Stimulated activated CD8-positive, alpha-beta memory T cell treated with anti-CD3 and anti-CD28 coated beads, Interleukin-4, amount 100 ng/mL, for 24 hours (primary cell): ENCODE data around the gene PPP5C.
"Not testable (repeated sequence)": the region's sequence is repeated elsewhere in the genome, so short reads cannot be mapped to it uniquely, and the experiment has no call there.

Experiments
- DNase-seq: peaks from one replicate; pipeline ENCODE4 v3.0.0-alpha.2; 2020; ENCODE audit warnings: low read depth

Gene PPP5C

DNA sequence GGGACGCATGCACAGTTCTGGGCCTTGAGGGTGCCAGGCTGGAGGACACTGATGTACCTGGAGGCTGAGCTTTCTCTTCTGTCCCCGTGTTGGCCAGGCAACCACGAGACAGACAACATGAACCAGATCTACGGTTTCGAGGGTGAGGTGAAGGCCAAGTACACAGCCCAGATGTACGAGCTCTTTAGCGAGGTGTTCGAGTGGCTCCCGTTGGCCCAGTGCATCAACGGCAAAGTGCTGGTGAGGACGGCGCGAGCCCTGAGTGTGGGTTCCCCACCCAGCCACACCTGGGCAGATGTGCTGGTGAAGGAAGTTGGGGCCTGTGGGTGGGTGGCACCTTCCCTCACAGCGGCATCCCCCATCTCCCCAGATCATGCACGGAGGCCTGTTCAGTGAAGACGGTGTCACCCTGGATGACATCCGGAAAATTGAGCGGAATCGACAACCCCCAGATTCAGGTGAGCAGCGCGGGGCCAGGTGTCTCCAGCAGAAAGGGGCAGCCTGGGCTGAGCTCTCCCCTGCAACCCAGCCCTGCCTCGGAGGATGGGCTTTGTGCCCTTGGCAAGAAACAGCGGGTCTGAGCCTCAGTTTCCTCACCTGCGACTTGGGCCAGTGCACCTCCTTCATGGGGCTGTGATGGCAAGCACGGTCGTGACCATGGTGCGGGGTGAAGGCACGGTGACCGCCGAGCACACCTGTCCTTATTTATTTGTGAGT is 40.3 kb downstream of the PPP5C start:
- no peak for DNase-seq

DNA sequence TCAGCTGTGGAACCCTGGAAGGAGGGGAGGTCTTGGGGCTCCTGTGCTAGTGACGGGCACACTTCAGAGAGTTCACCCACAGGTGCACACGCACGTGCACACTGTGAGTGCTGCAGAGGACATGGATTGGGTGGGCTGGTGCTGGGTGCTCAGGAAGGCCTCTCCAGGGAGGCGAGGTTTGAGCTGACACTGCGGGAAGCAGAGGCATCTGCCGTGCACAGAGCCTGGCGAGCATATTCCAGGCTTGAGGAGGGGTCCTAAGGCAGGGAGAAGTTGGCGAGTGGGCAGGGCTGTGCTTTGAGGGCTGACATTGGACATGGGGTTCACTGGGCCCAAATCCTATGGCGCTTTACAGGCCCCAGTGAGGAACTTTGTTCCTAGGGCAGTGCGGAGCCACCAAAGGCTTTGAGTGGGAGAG is 40.8 kb downstream of the PPP5C start:
- no peak for DNase-seq

DNA sequence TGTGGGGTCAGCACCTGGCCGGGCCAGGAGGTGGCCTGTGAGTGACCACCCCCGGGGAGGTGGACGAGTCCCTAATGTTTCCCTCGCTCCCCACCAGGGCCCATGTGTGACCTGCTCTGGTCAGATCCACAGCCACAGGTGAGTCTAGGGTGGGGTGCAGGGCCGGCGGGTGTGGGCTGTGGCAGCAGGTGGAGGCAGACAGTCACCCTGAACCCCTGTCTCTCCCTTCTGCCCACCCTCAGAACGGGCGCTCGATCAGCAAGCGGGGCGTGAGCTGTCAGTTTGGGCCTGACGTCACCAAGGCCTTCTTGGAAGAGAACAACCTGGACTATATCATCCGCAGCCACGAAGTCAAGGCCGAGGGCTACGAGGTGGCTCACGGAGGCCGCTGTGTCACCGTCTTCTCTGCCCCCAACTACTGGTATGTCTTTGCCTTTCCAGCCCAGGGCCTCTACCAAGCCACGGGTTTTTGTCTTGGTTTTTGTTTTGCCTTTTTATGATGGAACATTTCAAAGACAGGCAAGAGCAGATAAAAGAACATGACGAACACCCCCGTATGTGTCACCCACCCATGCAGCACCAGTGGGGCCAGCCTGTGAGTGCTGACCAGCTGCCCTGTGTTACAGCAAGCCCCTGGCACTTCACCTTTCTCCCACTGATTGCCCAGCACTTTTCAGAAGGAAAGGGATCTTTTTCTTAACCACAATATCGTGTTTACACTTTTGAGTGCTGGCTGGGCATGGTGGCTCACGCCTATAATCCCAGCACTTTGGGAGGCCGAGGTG is 41.6 kb downstream of the PPP5C start:
- DNase-seq = no peak

DNA sequence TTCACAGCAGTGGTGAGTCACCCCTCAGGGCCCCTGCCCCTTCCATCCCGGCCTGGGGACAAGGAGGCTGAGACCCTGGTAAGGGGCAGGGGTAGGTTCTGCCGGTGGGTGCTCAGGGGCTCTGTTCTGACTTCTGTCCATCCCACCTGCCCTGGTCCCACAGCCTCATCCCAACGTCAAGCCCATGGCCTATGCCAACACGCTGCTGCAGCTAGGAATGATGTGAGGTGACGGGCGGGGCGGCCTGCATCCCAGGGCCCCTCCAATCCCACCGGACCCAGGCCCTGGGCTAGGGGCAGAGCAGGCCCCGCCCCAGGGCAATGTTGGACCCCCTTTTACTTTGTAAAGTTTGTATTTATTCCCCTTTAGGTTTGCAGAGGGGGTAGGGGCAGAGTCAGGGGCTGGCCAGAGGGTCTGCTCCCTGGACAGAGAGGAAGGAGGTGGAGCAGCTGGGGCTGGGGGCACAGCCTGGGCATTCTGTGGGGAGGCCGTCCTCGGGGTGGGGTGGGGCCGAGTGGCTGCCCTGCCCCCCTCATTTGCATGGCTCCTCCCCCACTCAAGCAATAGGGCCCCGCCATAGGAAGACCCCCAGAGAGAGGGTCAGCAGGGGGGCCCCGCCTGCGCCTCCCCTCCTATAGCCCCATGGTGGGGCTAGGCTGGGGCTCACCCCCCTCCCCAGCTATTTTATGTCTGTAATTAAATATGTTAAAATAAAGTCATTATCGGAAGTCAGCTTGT is 43.4 kb downstream of the PPP5C start:
- DNase-seq = no peak

DNA sequence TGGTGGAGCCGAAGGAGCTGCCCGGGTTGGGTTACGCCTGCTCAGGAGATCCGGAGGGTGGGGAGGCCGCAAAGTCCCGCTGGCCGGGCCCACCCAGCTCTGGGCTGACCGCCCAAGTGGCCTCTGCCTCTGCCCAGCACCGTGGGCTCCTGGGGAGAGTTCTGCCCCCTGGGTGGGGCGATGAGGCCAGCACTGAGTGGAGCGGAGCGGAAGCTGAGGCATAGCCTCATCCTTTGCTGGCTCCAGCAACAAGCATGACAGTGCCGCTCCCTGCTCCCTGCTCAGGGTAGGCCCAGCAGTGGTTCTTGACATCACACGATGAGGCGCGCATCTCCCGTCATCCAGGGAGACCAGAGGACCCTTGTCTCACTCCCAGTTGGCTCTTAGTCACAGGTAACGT is 44.0 kb downstream of the PPP5C start:
- no peak for DNase-seq

DNA sequence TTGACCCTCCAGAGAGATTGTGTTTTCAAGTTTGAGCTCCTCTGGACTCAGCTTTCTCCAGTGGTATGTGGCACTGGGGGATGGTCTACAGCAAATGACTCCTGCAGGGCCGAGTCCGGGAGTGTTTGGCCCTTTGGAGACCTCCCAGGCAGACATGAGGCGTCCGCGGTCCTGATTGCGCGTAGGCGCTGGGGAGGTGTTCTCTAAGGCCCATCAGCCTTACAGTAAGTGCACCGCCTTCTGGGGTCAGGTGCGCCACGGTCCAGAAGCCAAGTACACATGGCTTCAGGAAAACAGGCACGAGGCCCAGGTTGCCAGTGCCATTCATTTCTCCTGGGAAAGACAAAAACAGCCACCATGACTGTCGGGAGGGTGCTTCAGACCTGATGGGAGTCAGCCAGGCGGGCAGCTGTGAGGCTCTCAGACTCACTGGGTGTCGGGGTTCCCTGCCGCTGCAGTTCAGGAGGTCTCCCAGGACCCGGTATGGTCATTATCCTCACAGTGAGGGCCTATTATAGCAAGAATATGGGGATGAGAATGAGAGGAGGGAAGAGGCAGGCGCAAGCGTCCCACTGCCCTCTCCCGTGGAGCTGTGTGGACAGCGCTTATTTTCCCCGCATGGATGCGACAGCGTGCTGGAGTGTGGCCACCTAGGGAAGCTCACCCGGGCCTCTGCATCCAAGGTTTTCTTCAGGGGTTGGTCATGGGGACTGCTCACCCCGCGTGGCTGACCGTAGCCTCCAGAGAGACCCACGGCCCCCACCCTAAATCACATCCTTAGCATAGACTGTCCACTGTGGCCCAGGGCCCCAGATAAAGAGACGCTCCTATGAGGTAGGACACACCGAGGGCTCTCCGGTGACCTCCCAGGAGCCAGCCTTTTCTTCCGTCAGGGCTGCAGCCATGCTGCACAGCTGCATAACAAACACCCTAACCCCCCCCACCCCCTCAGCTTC is 44.7 kb downstream of the PPP5C start:
- no peak for DNase-seq

DNA sequence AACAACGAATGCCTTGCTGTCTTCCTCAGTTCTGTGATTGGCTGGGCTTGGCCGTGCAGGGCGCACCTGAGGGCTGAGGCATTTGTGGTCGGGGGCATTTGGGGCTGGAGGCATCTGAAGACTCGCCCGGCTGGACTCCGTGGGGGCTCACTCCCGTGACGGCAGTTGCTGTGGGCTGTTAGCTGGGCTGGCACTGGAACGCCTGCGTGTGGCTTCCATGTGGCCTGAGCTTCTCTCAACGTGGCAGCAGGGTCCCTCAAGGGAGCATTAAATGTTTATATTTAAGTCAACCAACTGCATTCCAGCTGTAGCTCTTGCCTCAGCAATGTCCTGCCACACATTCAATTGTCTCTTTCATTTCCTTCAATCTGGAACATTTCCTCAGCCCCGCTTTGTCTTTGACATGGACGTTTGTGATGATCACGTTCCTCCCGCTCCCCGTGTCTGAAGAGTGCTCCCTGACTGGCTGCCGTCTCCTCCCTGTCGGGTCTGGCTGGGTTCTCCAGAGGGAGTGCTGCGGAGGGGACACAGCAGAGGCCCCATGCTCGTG is 45.4 kb downstream of the PPP5C start:
- no peak for DNase-seq

DNA sequence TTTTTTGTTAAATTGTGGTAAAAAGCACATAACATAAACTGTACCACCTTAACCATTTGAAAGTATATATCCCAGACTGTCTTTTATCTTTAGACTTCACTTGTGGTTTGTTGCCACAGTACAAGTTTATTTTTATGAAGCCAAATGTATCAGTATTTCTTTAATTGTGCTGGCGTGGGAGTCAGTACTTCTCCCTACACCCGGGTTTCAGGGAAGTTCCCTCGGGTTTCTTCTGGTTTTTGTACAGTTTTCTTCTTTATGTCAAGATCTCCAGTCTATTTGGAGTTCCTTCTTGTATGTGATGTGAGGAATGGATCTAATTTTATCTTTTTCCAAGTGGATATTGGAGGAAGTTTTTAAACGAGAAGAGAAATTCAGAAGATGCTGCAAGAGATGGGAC is 46.0 kb downstream of the PPP5C start:
- DNase-seq = no peak

DNA sequence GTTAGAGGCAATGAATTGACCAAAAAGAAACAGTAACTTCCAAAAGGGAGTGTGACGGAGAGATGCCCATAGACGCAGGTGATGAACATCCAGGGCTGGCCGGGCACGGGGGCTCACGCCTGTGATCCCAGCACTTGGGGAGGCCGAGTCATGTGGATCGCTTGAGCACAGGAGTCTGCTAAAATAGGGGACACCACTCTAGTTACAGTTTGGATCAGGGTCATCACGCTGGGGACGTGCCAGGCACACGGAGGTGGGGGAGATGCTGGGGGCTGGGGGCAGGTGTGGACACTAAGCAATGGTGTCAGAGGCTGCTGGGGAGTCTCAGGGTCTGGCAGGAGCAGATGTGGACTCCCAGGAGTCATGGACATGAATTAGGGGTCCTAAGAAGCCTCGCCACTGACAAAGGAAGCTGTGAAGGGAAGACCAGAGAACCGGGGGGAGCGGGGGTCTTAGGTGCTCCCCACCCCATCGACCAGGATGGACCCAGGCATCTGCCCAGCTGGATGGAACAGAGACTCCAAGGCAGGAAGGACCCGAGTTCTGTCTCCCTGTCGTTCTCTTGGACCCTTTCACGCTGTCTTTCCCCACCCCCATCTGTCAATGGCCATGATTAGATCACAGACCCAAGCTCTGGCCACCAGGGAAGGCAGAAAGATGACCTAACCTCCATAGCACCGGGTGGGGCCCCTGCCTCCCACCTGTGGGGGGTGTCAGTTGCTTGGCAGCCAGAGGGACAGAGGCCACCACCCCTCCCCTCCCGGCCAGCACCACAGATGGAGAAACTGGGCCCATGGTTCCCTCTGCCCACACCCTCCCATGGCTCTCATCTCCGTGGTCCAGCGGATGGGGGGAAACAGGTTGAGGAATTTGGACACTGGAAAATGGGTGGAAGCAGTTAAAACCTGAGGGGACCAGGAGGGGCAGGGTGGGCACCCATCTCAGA is 46.8 kb downstream of the PPP5C start:
- DNase-seq = no peak

DNA sequence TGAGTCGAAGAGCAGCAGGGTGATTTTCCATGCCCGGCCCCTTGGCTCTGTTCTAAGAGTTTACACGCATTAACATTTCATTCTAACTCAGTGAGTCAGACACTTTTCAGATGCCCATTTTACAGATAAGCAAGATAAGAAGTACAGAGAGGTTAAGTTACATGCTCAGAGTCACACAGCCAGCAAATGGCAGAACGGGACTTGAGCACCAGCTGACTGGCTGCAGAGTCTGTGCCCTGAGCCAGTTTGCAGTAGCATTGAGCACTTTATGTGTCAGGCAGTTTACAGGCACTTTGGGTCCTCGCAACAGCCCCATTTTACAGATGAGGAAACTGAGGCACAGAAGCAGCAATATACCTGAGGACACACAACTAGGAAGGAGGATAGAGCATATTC is 47.5 kb downstream of the PPP5C start:
- no peak for DNase-seq

DNA sequence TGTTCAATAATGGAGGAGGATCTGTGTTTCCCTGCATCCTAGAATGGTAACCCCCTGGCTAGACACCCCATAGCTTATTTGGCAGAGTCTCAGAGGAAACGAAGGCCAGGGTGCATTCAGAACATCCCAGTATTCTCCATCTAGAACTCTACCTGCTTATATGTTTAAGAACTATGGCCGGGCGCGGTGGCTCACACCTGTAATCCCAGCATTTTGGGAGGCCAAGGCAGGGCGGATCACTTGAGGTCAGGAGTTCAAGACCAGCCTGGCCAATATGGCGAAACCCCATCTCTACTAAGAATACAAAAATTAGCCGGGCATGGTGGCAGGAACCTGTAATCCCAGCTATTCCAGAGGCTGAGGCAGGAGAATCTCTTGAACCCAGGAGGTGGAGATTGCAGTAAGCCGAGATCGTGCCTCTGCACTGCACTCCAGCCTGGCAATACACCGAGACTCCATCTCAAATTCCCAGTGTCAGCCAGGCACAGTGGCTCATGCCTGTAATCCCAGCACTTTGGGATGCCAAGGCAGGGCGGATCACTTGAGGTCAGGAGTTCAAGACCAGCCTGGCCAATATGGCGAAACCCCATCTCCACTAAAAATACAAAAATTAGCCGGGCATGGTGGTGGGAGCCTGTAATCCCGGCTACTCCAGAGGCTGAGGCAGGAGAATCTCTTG is 51.1 kb downstream of the PPP5C start:
- not testable (repeated sequence) for DNase-seq

DNA sequence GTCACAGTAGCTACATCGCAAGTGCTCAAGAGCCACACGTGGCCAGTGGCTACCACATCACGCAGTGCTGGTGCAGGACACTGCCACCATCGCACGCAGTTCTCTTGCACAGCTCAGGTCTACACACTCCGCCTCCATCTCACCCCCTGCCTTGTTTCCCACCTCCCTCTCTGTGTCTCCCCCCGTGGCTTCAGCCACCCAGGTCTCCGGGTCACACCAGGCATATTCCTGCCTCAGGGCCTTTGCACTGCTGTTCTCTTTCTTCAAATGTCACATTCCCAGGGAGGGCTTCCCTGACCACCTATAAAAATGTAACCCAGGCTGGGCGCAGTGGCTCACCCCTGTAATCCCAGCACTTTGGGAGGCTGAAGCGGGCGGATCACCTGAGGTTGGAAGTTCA is 55.8 kb downstream of the PPP5C start:
- DNase-seq = no peak

DNA sequence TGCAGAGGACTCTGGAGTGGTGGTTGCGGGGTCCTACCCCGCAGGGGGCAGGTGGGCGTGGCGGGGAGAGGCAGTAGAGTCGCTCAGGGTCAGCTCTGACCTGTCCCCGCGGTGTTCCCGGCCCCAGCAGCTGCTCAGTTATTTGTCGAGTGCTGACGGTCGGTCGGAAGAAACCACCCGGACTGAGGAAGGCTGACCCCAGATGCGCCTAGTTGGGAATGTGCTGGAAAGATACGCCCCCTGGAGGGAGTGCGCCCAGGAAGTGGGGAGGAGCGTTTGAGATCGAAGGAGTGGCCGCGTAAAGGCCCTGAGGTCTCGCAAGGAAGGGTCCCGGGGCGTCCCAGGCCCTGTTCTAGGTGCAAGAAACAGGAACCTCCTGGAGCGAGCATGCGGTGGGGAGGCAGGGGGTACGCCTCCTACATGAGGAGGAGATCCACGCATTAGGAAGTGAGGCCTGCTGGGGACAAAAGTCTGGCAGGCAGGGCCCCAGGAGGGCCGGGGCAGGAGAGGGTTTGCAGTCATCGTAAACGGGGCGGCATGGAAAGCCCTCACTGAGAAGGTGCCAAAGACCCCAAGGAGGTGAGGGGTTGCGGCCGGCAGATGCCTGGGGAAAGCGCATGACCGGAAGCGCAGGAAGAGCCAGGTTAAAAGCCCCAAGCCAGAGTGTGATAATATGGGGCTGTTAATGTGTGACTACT is 57.3 kb downstream of the PPP5C start:
- DNase-seq = no peak

DNA sequence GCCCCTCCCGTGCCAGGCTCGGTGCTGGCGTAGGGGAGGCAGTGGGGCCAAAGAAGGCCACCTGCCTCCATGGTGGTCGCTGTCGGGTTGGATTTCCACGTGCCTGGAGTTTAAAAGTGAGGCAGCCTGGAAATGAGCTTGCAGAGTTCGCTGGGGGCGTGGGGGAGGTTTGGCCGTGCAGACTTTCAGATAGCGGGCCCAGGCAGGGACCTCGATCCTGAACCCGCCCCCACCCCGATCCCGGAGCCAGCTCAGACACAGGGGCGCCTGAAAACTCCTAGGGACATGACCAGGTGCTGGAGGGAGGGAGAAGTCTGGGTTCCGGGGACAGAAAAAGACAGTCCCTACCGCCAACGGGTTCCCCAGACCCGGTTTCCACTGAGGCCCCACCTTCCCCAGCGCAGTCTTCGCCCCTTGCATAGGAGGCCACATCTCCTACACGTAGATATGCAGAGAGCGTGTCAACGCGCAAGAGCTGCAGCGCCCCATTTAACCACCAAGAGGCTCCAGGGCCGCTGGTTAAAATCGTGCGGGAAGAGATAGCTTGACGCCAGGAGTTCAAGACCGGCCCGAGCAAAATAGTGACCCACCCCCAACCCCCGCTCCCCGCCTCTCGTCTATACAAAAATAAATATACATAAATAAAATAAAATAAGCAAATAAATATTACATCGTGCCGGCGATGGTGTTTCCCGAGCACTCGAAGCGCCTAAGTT is 58.0 kb downstream of the PPP5C start:
- DNase-seq = no peak

DNA sequence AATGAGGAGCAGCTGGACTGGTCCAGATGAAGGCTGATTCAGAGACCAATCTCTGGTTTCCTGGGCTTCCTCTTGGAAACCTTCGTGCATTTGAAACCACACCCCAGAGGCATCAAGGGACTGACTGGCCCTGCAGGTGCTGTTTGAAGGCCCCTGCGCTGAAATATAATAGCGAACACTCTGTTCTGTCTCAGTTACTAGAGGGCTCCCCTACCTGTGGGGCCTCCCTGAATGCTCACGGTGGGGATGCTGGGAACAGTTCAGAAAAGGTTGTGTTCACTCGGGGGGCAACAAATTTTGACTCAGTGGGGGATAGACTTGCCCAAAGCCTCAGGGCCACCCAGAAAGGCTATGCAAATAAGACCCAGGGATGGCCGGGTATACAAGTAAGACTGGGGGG is 60.1 kb downstream of the PPP5C start:
- no peak for DNase-seq

DNA sequence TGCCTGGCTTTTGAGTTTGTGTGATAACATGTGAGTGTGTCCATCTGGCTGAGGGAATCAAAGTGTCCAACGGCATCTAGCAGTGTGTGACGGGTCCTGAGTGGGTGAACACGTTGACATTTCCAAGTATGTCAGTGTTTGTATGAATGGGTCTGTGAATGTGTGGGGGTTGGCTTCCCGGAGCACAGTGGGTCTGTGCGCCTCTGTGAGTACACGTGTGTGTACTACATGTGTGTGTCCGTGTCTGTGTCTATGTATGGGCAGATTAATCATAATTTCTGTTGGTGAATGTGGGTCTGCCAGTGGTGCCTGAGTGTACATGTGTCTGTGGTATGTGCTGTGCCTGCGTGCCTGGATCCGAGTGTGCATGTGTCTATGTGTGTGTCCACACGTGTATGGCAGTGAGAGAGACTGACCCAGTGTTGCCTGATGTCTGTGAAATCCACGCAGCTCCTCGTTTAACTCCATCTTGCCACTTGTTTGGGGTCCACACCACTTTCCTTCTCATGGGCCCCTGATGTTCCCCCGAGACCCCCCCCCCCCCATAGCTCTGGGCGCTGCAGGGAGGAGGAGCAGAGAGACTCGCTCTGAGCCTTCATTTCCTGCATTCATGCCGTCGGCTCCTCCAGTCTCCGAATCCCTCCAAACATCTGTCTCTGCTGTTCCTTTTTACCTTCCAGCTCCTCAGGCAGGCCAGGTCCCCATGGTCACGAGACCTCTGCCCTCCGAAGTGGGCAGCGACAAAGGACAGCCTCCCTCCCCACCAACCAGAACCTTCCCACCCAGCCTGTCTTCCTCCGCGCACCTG is 61.2 kb downstream of the PPP5C start:
- DNase-seq = no peak

DNA sequence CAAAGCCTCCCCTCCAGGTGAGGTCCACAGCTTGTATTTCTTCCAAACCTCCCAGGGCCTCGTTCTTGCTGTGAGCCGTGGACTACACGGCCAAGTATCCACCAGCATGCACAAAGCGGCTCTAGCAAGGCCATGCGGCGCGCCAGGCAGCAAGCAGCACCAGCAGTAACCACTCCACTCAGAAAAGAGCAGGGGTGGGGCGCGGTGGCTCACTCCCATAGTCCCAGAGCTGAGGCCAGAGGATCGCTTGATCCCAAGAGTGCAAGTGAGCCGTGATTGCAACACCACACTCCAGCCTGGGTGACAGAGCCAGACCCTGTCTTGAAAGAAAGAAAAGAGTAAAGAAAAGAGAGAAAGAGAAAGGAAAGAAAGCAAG is 61.8 kb downstream of the PPP5C start:
- DNase-seq = no peak

DNA sequence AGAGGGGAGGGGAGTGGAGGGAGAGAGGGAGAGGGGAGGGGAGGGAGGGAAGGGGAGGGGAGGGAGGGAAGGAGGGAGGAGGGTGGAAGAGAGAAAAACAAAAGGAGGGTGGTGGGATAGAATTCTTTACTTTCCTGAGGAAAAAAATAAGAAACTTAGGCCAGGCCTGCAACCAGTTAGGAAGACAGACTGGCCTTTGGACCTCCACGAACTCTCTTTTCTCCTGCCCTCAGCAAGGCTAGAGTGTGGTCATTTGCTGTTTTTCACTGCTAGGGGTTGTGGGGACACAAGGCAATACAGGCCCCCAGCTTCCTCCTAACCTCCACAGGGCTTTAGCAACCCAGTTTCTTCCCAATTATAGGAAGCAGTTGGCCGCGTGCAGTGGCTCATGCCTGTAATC is 62.3 kb downstream of the PPP5C start:
- DNase-seq = no peak
